Upper lobe of right lung (tissue), 1 donor: ENCODE results near the gene NINJ2. TPM values are rescaled to one million over a fixed set of nuclear protein-coding genes. Genes with fewer than 3 reads are reported as not detected.

Experiments used
- ATAC-seq: fragments of 200-7000 bp; cut with Tn5 transposase; one replicate; pipeline ENCODE4 v1.9.1; 2020; ENCODE audit warnings: mild to moderate bottlenecking, moderate library complexity
- DNase-seq: peaks from one replicate; pipeline ENCODE4 v3.0.0-alpha.2; 2020
- H3K27ac ChIP-seq: fragments of 200-600 bp; one replicate; pipeline ENCODE4 v1.8.0; 2022
- H3K27me3 ChIP-seq: fragments of 200-600 bp; one replicate; pipeline ENCODE4 v1.8.0; 2022; ENCODE audit warnings: mild to moderate bottlenecking
- H3K36me3 ChIP-seq: fragments of 200-600 bp; one replicate; pipeline ENCODE4 v1.8.0; 2022
- H3K4me1 ChIP-seq: fragments of 200-600 bp; one replicate; pipeline ENCODE4 v1.8.0; 2022
- H3K4me3 ChIP-seq: fragments of 200-600 bp; one replicate; pipeline ENCODE4 v1.8.0; 2022; ENCODE audit warnings: mild to moderate bottlenecking
- H3K9me3 ChIP-seq: fragments of 200-600 bp; one replicate; pipeline ENCODE4 v1.8.0; 2022
- CTCF ChIP-seq: fragments of 200-600 bp; IDR thresholded peaks from one replicate; pipeline ENCODE4 v1.8.0; 2022; ENCODE audit warnings: antibody characterized with exemption
- intact Hi-C: fragments of 100-400 bp; cut with DNase I; formaldehyde crosslinking; loops from one replicate; pipeline ENCODE4 v1.11.0; 2022
- total RNA-seq: library from RNA; stranded (reverse); fragmentation: NEBNext Ultra II Directional; extraction: Animal tissue kit (Norgen Biotek cat#: 25700); gene quantifications from one replicate; pipeline ENCODE4 v1.2.1, GENCODE V29; 2021
- donor health status: DM: no; HTN: yes; CAD: no; lungs with severe emphysema.

NINJ2 gene
- total RNA-seq, 1 donor from 2014 or later: 23.4 TPM

GRCh38 chr12:614411-614970 lies 48.8 kb downstream of the NINJ2 start:
- ATAC-seq (peak; percentile 44), DNase-seq (no peak)
- H3K27me3 ChIP-seq: no peaks in the 10 kb centered on the region
- peak; percentile 35 for TF ChIP-seq CTCF
- no peaks in the 10 kb centered on the region for H3K36me3 ChIP-seq
- no peaks in the 10 kb centered on the region for H3K9me3 ChIP-seq
- peak overlapping the region; percentile 6 for H3K27ac ChIP-seq
- H3K4me1 ChIP-seq: peaks cover 25% of the 10 kb centered on the region
- no peak overlapping the region for H3K4me3 ChIP-seq
- intact Hi-C loops: no loop called here

GRCh38 chr12:613996-614395 lies 49.2 kb downstream of the NINJ2 start:
- Histone ChIP-seq H3K27me3 (no peaks in the 10 kb centered on the region), H3K36me3 (no peaks in the 10 kb centered on the region), H3K27ac (peak overlapping the region; percentile 6), H3K4me1 (peaks cover 25% of the 10 kb centered on the region), H3K9me3 (no peaks in the 10 kb centered on the region), H3K4me3 (no peak overlapping the region)
- TF ChIP-seq CTCF: no peak
- intact Hi-C loops: no loop called here
- DNase-seq (no peak), ATAC-seq (no peak)

GRCh38 chr12:612886-613285 lies 50.4 kb downstream of the NINJ2 start:
- intact Hi-C loops: no loop called here
- Histone ChIP-seq H3K4me1 (peaks cover 31% of the 10 kb centered on the region), H3K9me3 (no peaks in the 10 kb centered on the region), H3K36me3 (no peaks in the 10 kb centered on the region), H3K27ac (no peak overlapping the region), H3K4me3 (no peak overlapping the region), H3K27me3 (no peaks in the 10 kb centered on the region)
- no peak for TF ChIP-seq CTCF
- DNase-seq (no peak), ATAC-seq (no peak)

DNA sequence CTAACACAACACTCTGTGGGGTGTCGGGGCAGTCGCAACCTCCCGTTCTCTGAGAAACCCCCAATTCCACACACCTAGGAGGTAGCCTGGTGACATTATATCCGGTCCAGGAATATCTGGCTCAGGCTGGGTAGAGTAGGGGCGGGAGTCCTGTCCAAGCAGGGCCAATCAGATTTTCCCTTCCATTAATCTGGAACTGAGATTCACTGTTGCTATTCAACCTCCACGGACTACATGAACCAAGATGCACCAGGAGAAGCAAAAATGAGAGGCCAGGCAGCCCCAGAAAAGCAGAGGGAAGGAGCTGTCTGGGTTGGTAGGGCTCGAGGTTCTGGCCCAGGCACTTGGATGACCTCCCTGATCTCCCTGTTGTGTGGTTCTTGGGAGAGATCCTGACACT lies 51.0 kb downstream of the NINJ2 start:
- no peak for DNase-seq
- TF ChIP-seq CTCF: no peak
- H3K27me3 ChIP-seq: no peaks in the 10 kb centered on the region
- no peaks in the 10 kb centered on the region for H3K9me3 ChIP-seq
- no peak overlapping the region for H3K27ac ChIP-seq
- intact Hi-C loops: no loop called here
- H3K4me3 ChIP-seq: no peak overlapping the region
- ATAC-seq: no peak
- H3K36me3 ChIP-seq: no peaks in the 10 kb centered on the region
- H3K4me1 ChIP-seq: peaks cover 35% of the 10 kb centered on the region

GRCh38 chr12:611721-612120 lies 51.5 kb downstream of the NINJ2 start:
- H3K36me3 ChIP-seq: no peaks in the 10 kb centered on the region
- no peaks in the 10 kb centered on the region for H3K27me3 ChIP-seq
- ATAC-seq: no peak
- no peak overlapping the region for H3K4me3 ChIP-seq
- H3K4me1 ChIP-seq: peaks cover 38% of the 10 kb centered on the region
- no peak for DNase-seq
- intact Hi-C loops: no loop called here
- H3K9me3 ChIP-seq: no peaks in the 10 kb centered on the region
- no peak overlapping the region for H3K27ac ChIP-seq
- TF ChIP-seq CTCF: no peak

- no peak for DNase-seq
- Histone ChIP-seq H3K36me3 (no peaks in the 10 kb centered on the region), H3K4me1 (peaks cover 26% of the 10 kb centered on the region), H3K9me3 (no peaks in the 10 kb centered on the region), H3K27ac (no peak overlapping the region), H3K27me3 (no peaks in the 10 kb centered on the region), H3K4me3 (no peak overlapping the region)
- intact Hi-C loops: no loop called here
- TF ChIP-seq CTCF: no peak
- no peak for ATAC-seq
Observed at GRCh38 chr12:608921-609320, 54.3 kb downstream of the NINJ2 start.
